Inflammatory macrophage (primary cell): Measurements from ENCODE around the gene GABRA5.
"Not testable (repeated sequence)": the region's sequence is repeated elsewhere in the genome, so short reads cannot be mapped to it uniquely, and the experiment has no call there.

Experiments used
- DNase-seq, 2 donors: peaks; one replicate each; pipeline ENCODE4 v3.0.0-alpha.2; 2020 to 2022

GABRA5 gene

DNA sequence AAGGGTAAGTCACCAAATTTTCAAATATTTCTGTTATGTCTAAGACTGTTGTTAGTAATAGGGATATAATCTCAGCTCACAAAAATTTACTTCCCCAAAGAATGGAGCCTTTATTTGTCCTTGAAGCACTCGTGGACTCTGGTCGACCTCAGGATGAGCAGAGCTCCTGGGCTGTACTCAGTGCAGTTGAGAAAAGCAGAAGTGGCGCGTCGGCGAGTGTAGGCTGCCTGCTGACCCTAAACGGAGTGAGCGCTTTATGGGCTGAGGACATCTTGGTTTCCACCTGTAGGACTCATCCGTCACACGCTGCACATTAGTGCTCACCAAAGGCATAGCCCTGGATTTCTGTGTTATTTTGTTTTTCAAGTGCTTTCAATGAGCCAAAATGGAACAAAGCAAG is 11.0 kb downstream of the GABRA5 start:
- DNase-seq, result no peak

DNA sequence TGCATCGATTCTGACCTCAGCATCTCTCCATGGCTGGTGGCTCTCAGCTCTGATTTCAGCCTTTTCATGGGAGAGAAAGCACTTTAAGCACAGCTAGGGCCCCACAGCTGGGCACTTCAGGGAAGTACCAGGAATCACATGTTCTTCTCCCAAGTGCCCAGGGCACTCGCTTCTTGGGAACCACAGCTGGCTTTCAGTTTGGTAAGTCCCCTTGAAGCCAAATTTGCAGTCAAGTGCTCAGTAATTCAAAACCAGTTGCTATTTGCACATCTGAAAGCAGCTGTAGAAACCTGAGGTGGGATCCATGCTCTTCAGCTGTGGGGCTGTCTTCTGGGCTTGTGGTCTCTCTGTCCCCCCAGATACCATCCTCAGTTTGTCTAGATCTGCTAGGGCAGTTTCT is 12.8 kb downstream of the GABRA5 start:
- no peak for DNase-seq

DNA sequence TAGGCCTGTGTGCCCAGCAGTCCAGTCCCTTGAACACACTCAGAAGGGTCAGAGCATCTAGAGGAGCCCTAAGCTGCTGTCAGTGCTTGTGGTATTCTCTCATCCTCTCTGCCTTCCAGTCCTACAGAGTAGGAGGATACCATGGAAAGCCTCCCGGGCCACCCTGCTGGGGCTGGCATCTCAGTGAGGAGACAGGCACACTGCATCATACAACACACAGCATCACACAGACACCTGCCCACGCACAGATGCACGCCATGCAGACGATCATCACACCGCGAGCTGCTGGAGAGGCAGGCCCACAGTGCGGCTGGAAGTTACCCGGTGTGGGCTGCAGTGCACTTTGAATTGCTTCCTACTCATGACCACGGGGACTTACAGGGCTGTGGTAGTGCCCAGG is 15.2 kb downstream of the GABRA5 start:
- DNase-seq, result no peak

DNA sequence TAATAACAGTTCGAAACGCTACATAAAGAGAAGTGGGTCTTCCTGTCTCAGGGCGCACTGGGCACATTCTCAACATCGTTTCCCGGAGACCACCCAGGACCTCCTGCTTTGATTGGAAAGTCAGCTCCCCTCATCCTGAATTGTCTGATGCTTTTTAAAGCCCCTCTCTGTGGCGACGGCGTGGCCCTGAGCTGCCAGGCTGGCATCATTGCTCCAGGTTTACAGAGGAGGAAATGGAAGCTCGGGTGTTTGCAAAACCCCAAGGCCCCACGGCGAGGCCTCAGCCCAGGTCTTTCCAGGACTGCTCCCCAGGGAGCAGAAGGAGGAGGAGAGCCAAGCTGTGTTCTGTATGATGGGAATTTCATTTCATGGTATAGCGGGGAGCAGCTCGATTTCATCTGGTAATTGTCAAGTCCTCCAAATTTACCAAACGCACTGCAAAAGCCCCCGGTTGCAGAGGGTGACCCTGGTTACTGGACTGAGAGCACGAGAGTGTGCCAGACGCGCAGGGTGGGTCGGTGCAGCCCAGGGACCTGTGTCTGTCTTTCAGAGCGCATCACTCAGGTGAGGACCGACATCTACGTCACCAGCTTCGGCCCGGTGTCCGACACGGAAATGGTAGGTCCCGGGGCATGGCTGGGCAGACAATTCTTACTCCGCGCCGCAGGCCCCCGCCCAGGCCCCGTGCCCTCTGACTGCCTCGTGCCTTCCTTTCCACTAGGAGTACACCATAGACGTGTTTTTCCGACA is 15.9 kb downstream of the GABRA5 start:
- DNase-seq, result no peak

DNA sequence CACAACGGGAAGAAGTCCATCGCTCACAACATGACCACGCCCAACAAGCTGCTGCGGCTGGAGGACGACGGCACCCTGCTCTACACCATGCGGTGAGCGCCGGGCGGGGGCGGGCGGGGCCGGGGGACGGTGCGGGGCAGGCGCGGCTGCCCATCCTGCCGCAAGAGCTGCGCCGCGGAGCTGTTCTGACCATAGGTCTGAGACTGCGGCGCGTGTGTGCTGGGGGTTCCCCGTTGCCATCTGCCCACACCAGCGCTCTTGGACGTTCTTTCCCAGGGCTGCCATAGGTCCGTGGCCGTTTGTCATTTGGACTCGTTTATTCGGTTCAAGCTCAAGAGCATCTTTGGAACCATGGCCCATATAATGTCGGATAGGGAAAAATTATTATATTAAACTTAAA is 16.6 kb downstream of the GABRA5 start:
- no peak for DNase-seq

- DNase-seq, result no peak
Observed at GRCh38 chr15:26886566-26886965, 19.7 kb downstream of the GABRA5 start.

- DNase-seq, result no peak
Observed at GRCh38 chr15:26887926-26888666, 21.2 kb downstream of the GABRA5 start.

GRCh38 chr15:26888761-26889160 is 21.9 kb downstream of the GABRA5 start:
- DNase-seq, result no peak

DNA sequence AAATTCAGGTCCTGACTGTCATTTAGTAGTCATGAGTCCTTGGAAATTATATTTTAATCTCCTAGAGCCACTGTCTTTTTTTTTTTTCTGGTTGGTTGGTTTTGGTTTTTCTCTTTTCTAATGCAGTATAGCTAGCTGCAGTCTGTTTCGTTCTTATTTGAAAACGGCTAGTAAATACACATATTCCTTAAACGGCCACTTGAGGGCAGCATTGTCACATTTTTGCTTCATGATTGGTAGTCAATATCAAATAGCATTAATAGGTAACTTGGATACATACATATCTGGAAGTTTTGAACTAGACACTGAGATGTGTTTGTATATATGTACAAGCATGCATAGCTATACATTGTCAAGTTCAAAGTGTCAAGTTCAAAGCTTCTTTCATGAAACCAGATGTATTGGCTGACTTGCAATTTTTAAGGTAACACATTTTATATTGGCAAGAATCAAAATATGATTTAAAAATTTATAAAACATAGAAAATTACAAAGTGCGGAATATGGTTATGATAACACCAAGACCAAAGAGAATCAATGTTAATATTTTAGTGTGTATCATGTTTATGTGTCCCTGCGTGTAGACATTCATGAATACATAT is 22.5 kb downstream of the GABRA5 start:
- DNase-seq, result peak; percentile 62 to 72

- DNase-seq, result no peak
Observed at GRCh38 chr15:26890451-26890850, 23.6 kb downstream of the GABRA5 start.

GRCh38 chr15:26890988-26891387 is 24.1 kb downstream of the GABRA5 start:
- no peak for DNase-seq

DNA sequence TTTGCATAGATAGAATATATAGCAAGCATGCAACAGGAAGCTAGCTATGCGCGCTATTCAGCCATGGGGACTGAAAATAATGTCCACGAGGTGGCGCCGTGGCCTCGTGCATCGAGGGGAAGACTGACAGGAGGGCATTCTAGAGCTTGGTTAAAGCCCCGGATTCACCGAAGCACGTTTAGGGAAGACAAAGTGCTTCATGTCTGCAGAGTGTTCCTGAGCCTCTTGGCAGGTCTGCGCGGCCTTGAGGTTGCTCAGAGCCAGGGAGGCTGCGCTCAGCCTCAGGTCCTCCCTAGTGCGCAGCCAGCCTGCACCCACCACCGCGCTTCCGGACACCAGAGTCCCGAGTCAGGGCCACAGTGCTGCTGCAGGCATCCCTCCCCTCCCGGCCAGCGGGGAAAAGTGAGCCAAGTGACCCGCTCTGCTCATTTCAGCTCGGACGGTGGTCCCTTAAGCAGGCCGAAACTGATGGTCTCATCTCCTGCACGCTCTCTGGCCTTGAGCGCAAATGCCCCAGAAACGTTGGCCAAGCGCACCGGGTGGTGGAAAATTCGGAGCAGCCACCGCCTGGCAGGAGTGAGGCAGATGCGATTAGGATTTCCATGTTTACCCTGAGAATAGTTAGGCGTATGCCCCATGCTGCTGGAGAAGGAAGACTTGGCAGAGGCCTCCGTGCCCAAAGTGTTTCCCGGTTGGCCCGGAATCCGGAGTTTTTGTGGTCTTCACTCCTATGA is 24.8 kb downstream of the GABRA5 start:
- DNase-seq, result peak; percentile 24 to 28

DNA sequence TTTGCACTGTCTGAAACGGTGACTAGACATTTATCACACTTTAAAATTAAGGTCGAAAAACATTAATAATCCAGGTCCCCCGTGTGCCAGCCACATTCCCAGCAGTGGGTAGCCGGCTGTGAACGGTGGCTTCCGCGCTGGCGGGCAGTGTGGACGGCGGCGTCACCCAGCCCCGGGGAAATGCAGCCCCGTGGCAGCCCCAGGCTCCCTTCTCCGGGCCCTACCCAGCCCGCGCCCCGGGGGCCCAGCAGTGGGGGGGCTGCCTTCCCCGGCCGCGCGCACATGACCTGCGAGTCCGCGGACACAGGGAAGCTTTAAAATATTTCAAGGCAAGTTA is 25.3 kb downstream of the GABRA5 start:
- DNase-seq, result no peak

DNA sequence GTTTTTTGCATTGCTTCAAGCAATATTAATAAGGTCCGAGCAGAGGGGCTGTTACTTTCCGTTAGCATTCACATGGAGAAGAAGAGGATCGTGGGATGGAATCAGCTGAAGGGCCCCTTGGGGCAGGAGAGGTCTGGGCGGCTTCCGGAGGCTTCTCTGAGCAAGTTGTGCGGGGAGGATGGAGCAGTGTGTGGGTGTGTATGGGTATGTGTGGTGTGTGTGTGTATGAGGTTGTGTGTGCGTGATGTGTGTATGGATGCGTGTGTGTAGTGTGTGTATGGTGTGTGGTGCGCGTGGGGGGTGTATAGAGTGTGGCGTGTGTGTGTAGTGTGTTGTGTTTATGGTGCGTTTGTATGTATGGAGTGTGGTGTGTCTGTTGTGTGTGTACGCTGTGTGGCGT is 25.8 kb downstream of the GABRA5 start:
- DNase-seq, result no peak

DNA sequence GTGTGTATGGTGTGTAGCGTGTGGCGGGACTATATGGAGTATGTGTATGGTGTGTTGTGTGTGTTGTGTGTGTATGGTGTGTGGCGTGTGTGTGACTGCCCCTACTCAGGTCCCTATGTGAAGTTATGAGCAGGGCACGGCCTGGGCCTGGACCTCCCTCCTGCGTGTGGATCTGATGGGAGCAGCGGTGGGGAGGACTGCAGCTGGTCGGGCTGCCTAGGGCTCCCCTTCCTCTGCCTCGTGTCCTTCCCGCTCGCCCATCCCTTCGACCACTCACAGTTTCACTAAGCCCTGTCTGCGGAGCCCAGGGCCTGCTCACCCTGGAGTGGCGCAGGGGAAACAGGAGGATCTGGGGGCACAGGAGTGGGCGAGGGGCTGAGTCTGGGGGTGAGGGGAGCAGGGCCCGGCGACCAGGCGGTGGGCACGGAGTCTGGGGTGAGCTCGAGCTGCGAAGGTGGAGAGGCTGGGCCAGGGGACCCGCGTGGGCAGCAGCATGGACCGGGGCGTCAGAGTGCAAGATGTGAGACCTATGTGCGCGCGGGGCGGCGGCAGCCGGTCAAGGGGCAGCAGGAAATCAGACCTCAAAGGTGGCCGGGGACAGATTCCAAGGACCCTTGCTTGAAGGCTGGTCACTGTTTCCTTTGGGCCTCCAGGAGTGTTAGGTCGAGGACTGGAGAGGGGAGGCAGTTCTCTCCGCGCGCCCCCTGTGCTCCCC is 26.6 kb downstream of the GABRA5 start:
- no peak for DNase-seq

- no peak for DNase-seq
Observed at GRCh38 chr15:26894181-26894580, 27.3 kb downstream of the GABRA5 start.

GRCh38 chr15:26895346-26895745 is 28.5 kb downstream of the GABRA5 start:
- not testable (repeated sequence) for DNase-seq

DNA sequence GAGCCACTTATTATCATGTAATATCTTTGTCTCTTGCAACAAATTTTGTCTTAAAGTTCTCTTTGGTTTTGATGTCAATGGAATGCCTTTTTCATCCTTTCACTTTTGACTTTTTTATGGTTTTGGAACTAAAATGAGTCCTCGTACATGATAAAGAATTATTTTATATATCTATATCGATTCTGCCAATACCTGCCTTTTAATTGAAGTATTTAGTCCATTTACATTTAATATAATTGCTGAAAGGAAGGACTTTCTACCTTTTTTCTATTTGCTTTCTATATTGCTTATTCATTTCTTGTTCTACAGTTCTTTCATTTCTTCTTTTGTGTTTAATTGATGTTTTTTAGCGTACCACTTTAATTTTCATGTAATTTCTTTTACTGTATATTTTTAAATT is 32.8 kb downstream of the GABRA5 start:
- no peak for DNase-seq

GRCh38 chr15:26901041-26901440 is 34.2 kb downstream of the GABRA5 start:
- DNase-seq, result no peak

DNA sequence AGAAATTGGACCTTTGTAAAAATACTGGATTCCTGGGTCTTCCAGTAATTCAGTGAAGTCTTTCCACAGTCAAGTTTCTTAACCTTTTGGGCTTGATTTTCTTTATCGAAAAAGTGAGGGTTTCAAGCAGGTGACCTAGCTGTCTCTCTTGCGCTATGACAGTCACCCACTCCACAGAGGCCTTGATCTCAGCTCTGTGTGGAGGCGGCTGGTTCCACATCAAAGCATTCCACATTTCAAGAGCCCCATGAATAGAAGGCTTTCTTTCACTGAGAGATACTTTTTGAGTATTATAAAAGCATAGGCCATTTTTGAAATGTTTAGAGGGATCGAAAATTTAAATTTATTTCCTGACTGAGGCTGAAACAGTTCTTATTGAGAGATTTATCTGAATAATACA is 43.9 kb downstream of the GABRA5 start:
- DNase-seq, result no peak

GRCh38 chr15:26921433-26921832 is 54.6 kb downstream of the GABRA5 start:
- no peak for DNase-seq

GRCh38 chr15:26926081-26926480 is 59.2 kb downstream of the GABRA5 start:
- no peak for DNase-seq

GRCh38 chr15:26928051-26928450 is 61.2 kb downstream of the GABRA5 start:
- no peak for DNase-seq
